ENCODE results near the gene ALG14. TPM values are rescaled to one million over a fixed set of nuclear protein-coding genes. Genes with fewer than 3 reads are reported as not detected.

Gene ALG14
- 1 to 10 TPM; 2.6 to 2.8 TPM for total RNA-seq

- peak within 1 kb of the TSS; percentile 89 for H3K27ac Mint-ChIP-seq
- peak; percentile 95 for DNase-seq
- CTCF ChIA-PET: interaction anchor here (0.7 to 4.8 kb wide), 10 partner anchors 12 to 655 kb away, joined by 3 to 27 read pairs (median 4); partner anchors contain the start of genes ABCD3 and RWDD3
- ATAC-seq: peak; percentile 97
- H3K4me3 Mint-ChIP-seq: peak within 1 kb of the TSS; percentile 87
- H3K9me3 Mint-ChIP-seq (ENCODE audit: low read depth): no peaks in the 10 kb centered on the region
- H3K36me3 Mint-ChIP-seq: peaks cover 2% of the 10 kb centered on the region
- peaks cover 4% of the 10 kb centered on the region for H3K27me3 Mint-ChIP-seq
- peaks cover 20% of the 10 kb centered on the region for H3K4me1 Mint-ChIP-seq
These were observed at the start of gene ALG14 for GRCh38 chr1:95072532-95073419. Gene ALG14 (minus strand): TSS chr1:95072951. CDS start chr1:95072898, 53 bp downstream.

- DNase-seq (no peak), ATAC-seq (no peak)
- Mint-ChIP-seq H3K4me1 (peaks cover 7% of the 10 kb centered on the region), H3K9me3 (ENCODE audit: low read depth) (no peaks in the 10 kb centered on the region), H3K27ac (no peak overlapping the region), H3K27me3 (peaks cover 38% of the 10 kb centered on the region), H3K4me3 (no peak overlapping the region), H3K36me3 (no peaks in the 10 kb centered on the region)
- CTCF ChIA-PET: no interaction called here
These were observed 49.5 kb upstream of the ALG14 start for GRCh38 chr1:95122151-95122697.

- CTCF ChIA-PET: interaction anchor here (0.8 kb wide), 1 partner anchor 115 kb away, joined by 3 read pairs; the partner anchor contains the start of gene RWDD3
- Mint-ChIP-seq H3K9me3 (ENCODE audit: low read depth) (no peaks in the 10 kb centered on the region), H3K27me3 (peaks cover 55% of the 10 kb centered on the region), H3K4me3 (no peak overlapping the region), H3K4me1 (peaks cover 10% of the 10 kb centered on the region), H3K27ac (no peak overlapping the region), H3K36me3 (peaks cover 1% of the 10 kb centered on the region)
- no peak for ATAC-seq
- no peak for DNase-seq
These were observed 46.5 kb upstream of the ALG14 start for GRCh38 chr1:95119273-95119672.

GRCh38 chr1:95118710-95119109, 46.0 kb upstream of the ALG14 start:
- peaks cover 1% of the 10 kb centered on the region for H3K36me3 Mint-ChIP-seq
- DNase-seq (no peak), ATAC-seq (no peak)
- no peaks in the 10 kb centered on the region for H3K9me3 Mint-ChIP-seq (ENCODE audit: low read depth)
- CTCF ChIA-PET: interaction anchor here (0.8 kb wide), 1 partner anchor 115 kb away, joined by 3 read pairs; the partner anchor contains the start of gene RWDD3
- H3K4me3 Mint-ChIP-seq: peak overlapping the region; percentile 15
- H3K27ac Mint-ChIP-seq: no peak overlapping the region
- peaks cover 55% of the 10 kb centered on the region for H3K27me3 Mint-ChIP-seq
- peaks cover 10% of the 10 kb centered on the region for H3K4me1 Mint-ChIP-seq

GRCh38 chr1:95118067-95118499, 45.3 kb upstream of the ALG14 start:
- CTCF ChIA-PET: no interaction called here
- Mint-ChIP-seq H3K9me3 (ENCODE audit: low read depth) (no peaks in the 10 kb centered on the region), H3K4me1 (peaks cover 10% of the 10 kb centered on the region), H3K27ac (no peak overlapping the region), H3K36me3 (peaks cover 1% of the 10 kb centered on the region), H3K4me3 (peak overlapping the region; percentile 56), H3K27me3 (peaks cover 59% of the 10 kb centered on the region)
- DNase-seq (no peak), ATAC-seq (peak; percentile 7)

- Mint-ChIP-seq H3K4me3 (peak within 1 kb of the TSS; percentile 70), H3K27me3 (peaks cover 60% of the 10 kb centered on the region), H3K4me1 (peaks cover 10% of the 10 kb centered on the region), H3K36me3 (peaks cover 1% of the 10 kb centered on the region), H3K27ac (peak within 1 kb of the TSS; percentile 29), H3K9me3 (ENCODE audit: low read depth) (no peaks in the 10 kb centered on the region)
- DNase-seq (no peak), ATAC-seq (peak; percentile 69)
- CTCF ChIA-PET: no interaction called here
These were observed 44.7 kb upstream of the ALG14 start, which contains the start of gene TLCD4 for GRCh38 chr1:95117207-95118066. Gene TLCD4 (plus strand): TSS chr1:95117355. CDS start chr1:95143902, 26,547 bp downstream.

GRCh38 chr1:95116580-95117206, 43.9 kb upstream of the ALG14 start:
- ATAC-seq: peak; percentile 54
- peaks cover 1% of the 10 kb centered on the region for H3K36me3 Mint-ChIP-seq
- H3K27ac Mint-ChIP-seq: peak overlapping the region; percentile 29
- H3K4me1 Mint-ChIP-seq: peaks cover 10% of the 10 kb centered on the region
- no peaks in the 10 kb centered on the region for H3K9me3 Mint-ChIP-seq (ENCODE audit: low read depth)
- CTCF ChIA-PET: interaction anchor here (1.8 kb wide), 2 partner anchors 22 to 32 kb away, joined by 4 to 5 read pairs; no protein-coding TSS in a partner anchor
- H3K27me3 Mint-ChIP-seq: peaks cover 65% of the 10 kb centered on the region
- DNase-seq: peak; percentile 53
- H3K4me3 Mint-ChIP-seq: peak overlapping the region; percentile 70

- CTCF ChIA-PET: interaction anchor here (1.0 to 1.8 kb wide), 3 partner anchors 21 to 118 kb away, joined by 4 to 5 read pairs (median 4); partner anchors contain the start of gene RWDD3
- Mint-ChIP-seq H3K4me1 (peaks cover 10% of the 10 kb centered on the region), H3K27ac (no peak overlapping the region), H3K9me3 (ENCODE audit: low read depth) (no peaks in the 10 kb centered on the region), H3K36me3 (peaks cover 1% of the 10 kb centered on the region), H3K27me3 (peaks cover 65% of the 10 kb centered on the region), H3K4me3 (no peak overlapping the region)
- DNase-seq (no peak), ATAC-seq (no peak)
These were observed 43.0 kb upstream of the ALG14 start for GRCh38 chr1:95115708-95116137.

- Mint-ChIP-seq H3K27me3 (peaks cover 45% of the 10 kb centered on the region), H3K4me1 (peaks cover 10% of the 10 kb centered on the region), H3K27ac (no peak overlapping the region), H3K4me3 (no peak overlapping the region), H3K9me3 (ENCODE audit: low read depth) (no peaks in the 10 kb centered on the region), H3K36me3 (peaks cover 1% of the 10 kb centered on the region)
- CTCF ChIA-PET: no interaction called here
- DNase-seq (no peak), ATAC-seq (no peak)
These were observed 40.9 kb upstream of the ALG14 start for GRCh38 chr1:95113684-95114083.

GRCh38 chr1:95111014-95111413, 38.3 kb upstream of the ALG14 start:
- Mint-ChIP-seq H3K27me3 (peaks cover 29% of the 10 kb centered on the region), H3K36me3 (no peaks in the 10 kb centered on the region), H3K4me3 (no peak overlapping the region), H3K9me3 (ENCODE audit: low read depth) (no peaks in the 10 kb centered on the region), H3K27ac (no peak overlapping the region), H3K4me1 (no peaks in the 10 kb centered on the region)
- DNase-seq (no peak), ATAC-seq (no peak)
- CTCF ChIA-PET: no interaction called here

- Mint-ChIP-seq H3K27me3 (peaks cover 24% of the 10 kb centered on the region), H3K4me3 (no peak overlapping the region), H3K27ac (no peak overlapping the region), H3K9me3 (ENCODE audit: low read depth) (no peaks in the 10 kb centered on the region), H3K36me3 (no peaks in the 10 kb centered on the region), H3K4me1 (no peaks in the 10 kb centered on the region)
- CTCF ChIA-PET: no interaction called here
- DNase-seq (no peak), ATAC-seq (no peak)
These were observed 36.0 kb upstream of the ALG14 start for GRCh38 chr1:95108792-95109191.

- Mint-ChIP-seq H3K4me3 (no peak overlapping the region), H3K4me1 (no peaks in the 10 kb centered on the region), H3K36me3 (no peaks in the 10 kb centered on the region), H3K9me3 (ENCODE audit: low read depth) (no peaks in the 10 kb centered on the region), H3K27me3 (peaks cover 2% of the 10 kb centered on the region), H3K27ac (no peak overlapping the region)
- CTCF ChIA-PET: no interaction called here
- ATAC-seq (no peak), DNase-seq (no peak)
These were observed 25.4 kb upstream of the ALG14 start for GRCh38 chr1:95098196-95098595.

Data from activated CD8-positive, alpha-beta memory T cell treated with anti-CD3 and anti-CD28 coated beads, Interleukin-2, amount 10 ng/mL, durations not matched to agents 7 days and 5 days (primary cell).